Stimulated activated CD4-positive, alpha-beta T cell treated with anti-CD3 and anti-CD28 coated beads, Interleukin-15, amount 100 ng/mL, for 48 hours (primary cell): ENCODE data around the gene RNASE7.

Experiments used
- DNase-seq, 2 donors: peaks; one replicate each; pipeline ENCODE4 v3.0.0-alpha.2; 2020; ENCODE audit warnings: low read depth in 2 of 2

RNASE7 gene

DNA sequence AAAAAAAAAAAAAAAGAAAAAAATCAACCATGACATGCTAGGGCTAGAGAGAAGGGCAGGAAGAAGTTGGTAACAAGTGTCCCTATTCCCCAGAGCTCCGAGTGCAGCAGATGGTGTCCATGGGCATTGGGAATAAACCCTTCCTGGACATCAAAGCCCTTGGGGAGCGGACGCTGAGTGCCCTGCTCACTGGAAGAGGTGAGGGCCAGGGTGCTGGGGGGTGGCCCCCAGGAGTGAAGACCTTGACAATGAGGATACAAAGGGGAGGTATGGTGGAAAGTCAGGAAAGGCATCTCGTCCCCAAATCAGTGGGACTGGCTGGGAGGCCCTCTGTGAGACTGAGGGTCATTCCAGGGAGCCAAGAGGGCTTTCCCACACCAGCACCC is 44.7 kb downstream of the RNASE7 start:
- no peak for DNase-seq

DNA sequence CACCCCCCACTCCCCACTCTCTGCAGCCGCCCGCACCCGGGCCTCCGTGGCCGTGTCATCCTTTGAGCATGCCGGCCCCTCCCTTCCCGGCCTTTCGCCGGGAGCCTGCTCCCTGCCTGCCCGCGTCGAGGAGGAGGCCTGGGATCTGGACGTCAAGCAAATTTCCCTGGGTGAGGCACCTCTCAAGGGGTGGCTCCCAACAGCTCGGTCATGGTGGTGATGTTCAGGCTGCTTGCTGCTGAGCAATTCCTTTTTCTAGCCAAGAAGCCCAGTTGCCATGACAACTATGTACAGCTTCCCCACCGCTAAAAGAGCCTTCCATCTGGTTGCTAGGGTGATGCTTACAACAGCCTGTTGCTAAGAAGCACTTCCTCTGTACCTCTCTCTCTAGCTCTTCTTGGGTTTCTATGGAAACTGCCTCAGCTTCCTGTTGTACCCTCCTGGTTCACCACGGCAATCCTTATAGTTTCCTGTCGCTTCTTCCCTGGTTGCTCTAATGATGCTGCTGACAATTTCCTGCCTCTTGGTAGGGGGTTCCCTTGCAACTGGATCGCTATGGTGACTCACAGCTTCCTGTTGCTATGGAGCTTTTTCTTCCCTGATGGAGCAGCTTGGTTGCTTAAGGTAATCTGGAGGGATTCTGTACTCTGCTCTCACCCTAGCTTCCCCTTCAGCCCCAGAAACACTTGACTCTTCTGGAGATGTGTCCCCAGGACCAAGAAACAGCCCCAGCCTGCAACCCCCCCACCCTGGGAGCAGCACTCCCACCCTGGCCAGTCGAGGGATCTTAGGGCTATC is 45.3 kb downstream of the RNASE7 start:
- DNase-seq = no peak

DNA sequence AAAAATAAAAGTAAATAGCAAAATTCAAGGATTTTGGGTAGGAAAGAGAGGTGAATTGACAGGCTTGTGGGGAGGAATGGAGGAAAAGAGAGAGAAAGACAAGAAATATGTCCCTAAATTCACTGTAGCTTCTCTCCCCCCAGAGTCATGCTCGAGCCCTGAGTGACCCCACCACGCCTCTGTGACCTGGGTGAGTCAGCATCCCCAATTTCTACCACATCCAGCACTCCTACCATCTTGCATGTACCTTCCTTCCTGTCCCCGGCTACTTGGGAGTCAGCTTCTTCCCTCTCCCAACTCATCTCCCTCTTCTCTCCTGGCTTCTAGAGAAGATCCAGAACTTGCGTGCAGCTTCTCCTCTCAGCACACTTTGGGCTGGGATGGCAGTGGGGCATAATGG is 46.5 kb downstream of the RNASE7 start:
- DNase-seq = no peak

DNA sequence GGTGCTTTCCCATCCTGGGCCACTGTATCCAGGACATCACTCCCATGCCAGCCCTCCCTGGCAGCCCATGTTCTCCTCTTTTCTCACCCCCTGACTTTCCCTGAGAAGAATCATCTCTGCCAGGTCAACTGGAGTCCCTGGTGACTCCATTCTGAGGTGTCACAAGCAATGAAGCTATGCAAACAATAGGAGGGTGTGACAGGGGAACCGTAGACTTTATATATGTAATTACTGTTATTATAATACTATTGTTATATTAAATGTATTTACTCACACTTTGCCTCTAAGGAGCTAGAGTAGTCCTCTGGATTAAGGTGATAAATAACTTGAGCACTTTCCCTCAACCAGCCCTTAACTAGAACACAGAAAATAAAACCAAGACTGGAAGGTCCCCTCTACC is 47.1 kb downstream of the RNASE7 start:
- DNase-seq = no peak

DNA sequence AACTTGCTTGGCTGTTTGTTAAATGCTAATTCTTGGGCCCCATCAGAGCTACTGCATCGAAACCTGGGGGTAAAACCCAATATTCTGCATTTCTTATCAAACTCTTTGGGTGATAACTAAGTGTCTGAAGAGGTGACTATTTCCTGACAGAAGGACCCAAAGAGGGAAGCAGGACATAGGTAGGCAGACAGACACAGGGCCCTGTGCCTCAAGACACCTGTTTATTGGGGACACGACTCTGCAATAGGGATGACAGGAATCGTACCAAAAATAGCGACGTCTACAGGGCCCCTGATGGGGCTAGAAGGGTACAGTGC is 47.7 kb downstream of the RNASE7 start:
- no peak for DNase-seq

DNA sequence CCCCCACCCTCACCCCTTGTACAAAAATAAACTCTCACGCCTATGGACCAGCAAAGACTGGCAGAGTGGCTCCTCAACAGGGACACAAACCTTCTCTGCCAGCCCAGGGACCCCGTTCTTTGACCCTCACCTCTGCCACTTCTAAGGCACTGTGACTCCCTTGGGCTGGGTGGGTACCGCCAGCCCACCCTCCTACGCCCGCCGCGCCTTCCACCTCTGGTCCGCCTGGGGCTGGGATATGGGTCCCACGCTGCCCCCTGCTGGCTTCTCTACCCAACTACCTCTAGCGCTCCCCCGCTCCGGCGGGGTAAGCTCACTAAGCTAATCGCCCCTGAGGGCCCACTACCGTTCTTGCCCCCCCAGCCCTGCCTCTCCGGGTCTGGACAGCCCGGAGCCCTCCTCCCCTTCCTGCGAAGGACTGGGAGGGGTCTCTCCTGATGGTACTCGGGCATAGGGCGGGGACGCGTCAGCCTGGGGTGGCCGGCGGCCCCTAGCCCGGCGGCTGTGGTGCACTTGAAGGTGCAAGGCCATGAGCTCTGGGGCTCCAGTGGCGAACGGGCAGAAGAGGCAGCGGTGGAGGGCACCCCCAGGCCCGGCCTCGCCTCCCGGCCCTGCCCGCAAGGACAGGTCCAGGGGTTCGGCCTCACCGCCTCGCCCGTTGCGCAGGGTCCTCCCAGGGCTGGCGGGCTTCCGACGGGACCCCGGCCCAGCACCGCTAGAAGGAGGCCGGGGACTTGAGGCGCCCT is 48.2 kb downstream of the RNASE7 start:
- DNase-seq = no peak

DNA sequence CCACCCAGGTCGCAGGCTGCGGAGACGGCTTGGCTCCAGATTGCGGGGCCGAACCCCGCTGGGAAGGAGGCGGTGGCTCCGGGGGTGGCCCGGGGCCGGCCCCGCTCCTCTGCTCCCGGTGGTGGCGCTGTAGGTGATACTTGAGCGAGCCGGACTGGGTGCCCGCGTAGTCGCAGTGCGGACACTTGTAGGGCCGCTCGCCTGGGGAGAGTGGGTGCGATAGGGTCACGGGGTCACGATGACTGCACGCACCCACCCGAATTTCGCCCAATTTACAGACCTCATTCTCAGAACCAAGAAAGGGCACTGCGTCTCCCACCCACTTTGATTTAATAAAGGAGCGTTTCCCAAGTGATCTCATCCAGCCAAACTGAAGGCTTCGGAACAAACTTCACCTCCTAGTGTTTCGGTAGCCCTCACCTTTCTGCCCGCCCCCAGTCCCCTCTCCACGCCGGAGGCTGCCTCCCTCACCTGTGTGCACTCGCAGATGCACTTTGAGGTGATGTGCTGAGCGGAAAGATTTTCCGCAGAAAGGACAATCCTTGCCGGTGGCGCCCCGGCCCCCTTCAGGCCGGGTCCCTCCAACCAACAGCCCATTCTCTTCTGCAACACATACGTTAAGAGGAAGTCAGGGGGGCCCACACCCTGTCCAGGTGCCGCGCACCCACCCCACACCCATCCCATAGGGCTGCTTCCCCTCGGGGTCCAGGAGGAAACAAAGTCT is 48.9 kb downstream of the RNASE7 start:
- no peak for DNase-seq

DNA sequence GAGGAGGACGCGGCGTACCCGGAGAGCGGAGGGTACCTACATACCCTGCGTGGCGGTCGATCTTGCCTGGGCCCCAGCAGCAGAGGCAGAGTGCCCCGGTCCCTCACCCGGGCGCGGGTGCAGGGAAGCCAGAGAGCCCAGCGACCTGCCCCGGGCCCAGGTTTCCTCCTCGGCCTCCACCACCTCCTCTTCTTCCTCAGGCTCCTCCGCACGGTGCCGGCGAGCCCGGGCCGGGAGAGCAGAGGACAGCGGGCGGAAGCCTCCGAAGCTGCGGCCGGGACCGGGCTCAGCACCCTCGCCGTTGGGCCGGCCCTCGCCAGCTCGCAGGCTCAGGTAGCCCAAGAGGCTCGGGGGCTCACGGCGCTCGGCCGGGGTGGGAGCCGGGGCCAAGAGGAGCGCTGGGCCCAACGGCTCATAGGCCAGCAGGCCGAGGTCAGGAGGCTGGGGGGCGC is 49.7 kb downstream of the RNASE7 start:
- DNase-seq = no peak

DNA sequence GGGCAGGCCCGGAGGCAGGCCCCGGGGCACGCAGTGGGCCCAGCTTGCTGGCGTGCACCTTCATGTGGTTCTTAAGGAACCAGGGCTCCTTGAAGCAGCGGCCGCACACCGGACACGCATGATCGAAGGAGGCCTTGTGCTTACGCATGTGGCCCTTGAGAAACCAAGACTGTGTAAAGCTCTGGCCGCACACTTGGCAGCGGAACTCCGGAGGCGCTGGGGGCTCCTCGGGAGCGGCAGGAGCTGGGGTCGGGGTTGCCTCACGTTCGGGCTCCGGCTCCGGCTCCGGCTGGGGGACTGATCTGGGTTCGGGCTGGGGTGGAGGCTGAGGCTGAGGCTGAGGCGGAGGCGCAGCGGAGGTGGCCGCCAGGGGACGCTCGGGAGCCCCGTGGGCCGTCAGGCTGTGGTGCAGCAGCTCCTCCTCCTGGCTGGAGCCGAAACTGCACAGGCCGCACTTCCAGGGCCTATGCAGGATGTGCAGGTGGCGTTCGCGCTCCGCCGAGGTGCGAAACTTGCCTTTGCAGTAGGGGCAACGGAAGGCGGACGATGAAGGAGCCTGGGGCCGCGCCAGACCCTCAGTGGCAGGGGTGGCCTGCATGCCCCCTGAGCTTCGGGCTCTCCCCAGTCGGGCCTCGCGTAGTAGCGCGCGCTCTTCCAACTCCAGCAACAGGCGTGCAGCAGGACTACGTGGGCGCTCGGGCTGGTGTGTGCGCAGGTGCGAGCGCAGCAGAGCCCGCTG is 50.3 kb downstream of the RNASE7 start:
- DNase-seq = peak; percentile 80 to 86

DNA sequence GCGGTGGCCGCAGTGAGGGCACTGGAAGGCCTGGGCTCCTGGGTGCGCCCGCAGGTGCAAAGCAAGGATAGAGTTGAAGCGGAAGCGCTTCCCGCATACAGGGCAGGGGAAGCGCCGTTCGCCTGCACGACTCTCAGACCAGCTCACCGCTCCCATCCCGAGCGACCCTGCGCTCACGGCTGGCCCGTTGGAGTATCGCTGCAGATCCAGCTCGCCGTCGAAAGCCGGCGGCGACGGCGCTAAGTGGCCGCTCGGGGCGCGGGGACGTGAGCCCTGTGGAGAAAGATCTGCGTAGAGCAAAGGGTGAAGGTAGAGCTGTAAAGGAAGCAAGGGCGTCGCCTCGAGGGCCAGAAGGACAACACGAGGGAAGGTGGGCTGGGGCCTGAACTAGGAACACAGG is 50.9 kb downstream of the RNASE7 start:
- no peak for DNase-seq
